SIG-M5 treated with dmso at 0.1 percent for 504 hours (cell line): ENCODE results near the gene UCMA.
A peak's percentile ranks its signal among the peaks of the same experiment; 100 is the strongest.
"Not testable (repeated sequence)": the region's sequence is repeated elsewhere in the genome, so short reads cannot be mapped to it uniquely, and the experiment has no call there.

ENCODE experiments used
- DNase-seq: peaks from one replicate; lab custom pipeline; 2025; ENCODE audit not compliant: unreplicated experiment; lab: John Stamatoyannopoulos, UW

UCMA gene

DNA sequence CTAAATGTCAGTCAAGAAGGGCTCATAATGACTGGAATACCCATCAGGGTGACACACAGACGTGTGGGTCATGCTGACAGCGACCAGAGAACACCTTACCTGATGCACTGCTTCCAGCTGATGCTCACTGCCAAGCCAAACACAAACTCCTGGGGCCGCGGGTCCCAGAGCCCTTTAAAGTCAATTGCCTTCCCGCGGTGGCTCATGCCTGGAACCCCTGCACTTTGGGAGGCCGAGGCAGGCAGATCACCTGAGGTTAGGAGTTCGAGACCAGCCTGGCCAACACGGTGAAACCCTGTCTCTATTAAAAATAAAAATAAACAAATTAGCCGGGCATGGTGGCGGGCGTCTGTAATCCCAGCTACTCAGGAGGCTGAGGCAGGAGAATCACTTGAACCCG lies 562 bp upstream of the UCMA start:
- DNase-seq = not testable (repeated sequence)

DNA sequence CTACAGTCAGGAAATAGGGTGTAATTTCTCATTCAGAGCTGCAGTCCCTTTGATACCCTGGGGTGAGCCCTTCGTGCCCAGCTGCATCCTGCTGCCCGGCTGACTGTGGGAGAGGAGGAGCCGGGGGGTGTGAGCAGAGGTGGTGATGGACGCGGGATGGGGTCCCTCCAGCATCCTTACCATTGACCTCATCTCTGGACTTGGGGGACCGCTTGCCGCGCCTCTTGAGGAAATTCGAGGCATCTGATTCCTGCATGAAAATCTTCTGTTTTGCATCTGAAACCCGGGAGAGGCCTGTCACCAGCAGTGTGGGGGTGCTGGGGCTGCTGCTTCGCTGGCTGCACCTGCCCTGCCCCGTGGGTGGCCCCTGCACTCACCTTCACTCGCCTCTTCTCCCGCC lies 816 bp downstream of the UCMA start:
- DNase-seq = no peak

DNA sequence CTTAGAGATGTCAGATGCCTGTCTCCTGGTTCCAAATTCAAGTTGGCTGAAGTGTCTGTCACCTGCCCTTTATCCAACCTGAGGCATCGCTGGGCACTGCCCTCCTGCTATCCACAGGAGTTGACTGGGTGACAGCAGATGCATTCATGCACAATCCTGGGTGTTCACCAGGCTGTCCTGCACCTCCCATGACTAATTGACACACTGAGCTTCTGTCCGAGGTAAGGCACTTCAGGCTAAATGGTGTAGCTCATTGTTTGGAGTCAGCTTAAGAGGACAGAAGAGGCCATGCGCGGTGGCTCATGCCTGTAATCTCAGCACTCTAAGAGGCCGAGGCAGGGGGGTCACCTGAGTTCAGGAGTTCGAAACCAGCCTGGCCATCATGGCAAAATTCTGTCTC lies 2.4 kb downstream of the UCMA start:
- DNase-seq = no peak

DNA sequence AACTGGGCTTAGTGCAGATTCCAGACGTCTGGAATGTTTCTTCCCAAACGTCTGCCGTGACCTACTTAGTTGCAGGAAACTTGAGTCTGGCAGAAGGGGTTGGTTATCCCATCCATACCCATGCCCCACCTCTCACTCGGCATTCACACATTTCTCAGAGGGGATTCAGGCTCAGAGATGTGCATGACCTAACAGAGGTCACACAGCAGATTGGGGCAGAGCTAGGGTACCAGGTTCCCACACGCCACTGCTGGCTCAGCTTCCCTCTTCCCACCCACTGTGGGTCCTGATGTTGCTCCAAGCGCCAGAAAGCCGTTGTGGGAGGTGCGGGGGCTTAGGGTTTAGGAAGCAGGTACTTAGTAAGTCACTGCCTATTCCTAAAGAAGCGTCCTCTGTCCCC lies 3.0 kb downstream of the UCMA start:
- DNase-seq = no peak

DNA sequence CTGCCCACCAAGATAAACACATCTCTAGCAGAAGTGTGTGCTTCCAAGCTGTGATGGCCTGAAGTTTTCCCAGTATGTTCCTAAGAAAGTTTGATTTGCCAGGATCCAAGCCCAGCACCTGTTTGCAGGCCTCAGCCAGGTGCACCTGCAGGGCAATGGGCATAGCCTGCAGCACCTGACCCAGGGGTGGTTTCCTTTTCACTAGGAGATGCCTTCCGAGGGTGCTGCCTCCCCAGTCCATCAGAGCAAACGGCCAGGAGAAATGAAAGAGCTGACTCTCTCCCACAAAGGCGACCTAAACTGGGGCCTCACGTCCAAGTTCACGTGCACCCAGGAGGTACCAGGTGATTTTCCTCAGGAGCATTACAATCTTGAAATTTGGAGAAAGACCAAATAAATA lies 7.1 kb downstream of the UCMA start:
- DNase-seq = no peak

DNA sequence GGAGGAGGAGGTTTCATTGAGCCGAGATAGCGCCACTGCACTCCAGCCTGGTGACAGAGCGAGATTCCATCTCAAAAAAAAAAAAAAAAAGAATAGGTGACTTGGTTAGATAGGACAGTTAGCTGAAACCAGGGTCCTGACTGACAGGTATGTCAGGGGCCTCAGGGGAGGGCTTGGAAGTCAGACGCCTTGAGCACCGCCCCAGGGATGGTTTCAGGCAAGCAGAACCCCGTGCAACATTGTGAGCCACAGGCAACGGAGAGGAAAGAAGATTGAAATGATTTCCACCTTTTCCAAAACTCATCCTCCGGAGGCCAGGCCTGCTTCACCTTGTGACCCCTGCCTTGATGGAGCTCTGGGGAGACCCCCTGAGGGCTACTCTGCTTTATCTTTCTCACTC lies 8.6 kb downstream of the UCMA start:
- DNase-seq = no peak

DNA sequence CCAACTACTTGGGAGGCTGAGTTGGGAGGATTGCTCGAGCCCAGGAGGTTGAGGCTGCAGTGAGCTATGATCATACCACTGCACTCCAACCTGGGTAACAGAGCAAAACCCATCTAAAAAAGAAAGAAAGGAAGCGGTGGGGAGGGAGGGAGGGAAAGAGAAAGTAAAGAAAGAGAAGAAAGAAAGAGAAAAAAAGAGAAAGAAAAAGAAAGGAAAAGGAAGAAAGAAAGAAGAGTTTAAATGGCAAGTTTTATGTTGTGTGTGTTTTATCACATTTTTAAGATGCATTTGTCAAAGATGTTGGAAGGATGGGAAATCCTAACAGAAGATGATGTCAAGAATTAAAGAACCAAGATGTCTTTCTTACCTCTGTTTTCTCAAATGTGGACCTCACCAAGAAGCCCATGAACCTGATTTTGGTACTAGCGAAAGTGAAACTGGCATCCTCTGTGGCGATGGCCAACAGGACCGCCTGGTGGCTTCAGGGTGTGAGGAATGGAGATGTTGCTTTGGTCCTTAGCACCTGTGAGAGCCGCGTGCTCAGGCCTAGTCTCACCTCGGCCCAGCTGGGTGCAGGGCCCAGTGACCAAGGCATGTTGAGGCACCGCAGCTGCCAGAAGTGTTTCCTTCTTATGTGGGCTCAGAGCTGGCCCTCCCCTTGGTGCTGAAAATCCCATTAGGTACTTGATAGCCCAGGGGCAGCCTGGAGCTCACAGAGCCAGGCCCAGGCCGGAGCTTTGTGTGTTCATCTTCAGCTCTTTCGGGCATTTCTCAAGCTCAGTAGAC lies 9.8 kb downstream of the UCMA start:
- DNase-seq = no peak

DNA sequence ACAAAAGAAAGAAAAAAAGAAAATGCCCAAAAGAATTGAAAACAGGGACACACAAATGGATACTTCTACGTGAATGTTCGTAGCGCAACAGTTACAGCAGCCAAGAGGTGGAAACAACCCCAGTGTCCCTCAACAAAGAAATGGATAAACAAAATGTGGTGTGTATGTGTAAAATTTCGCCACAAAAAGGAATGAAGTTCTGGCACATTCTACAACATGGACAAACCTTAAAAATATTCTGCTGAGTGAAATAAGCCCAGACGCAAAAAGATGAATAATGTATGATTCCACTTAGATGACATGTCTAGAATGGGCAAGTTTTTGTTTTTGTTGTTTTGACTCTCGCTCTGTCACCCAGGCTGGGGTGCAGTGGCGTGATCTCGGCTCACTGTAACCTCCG lies 10.9 kb downstream of the UCMA start:
- DNase-seq = no peak

DNA sequence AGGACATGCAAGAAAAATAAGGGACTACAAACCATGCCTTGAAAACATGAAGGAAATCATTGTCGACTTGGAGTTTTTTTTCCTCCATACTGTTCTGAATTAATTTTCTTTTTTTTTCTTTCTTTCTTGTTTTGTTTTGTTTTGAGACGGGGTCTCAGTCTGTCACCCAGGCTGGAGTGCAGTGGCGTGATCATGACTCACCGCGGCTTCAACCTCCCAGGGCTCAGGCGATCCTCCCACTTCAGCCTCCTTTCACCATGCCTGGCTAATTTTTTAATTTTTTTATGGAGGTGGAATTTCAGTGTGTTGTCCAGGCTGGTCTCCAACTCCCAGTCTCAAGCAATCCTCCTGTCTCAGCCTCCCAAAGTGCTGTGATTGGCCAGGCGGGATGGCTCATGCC lies 11.6 kb downstream of the UCMA start:
- DNase-seq = no peak

DNA sequence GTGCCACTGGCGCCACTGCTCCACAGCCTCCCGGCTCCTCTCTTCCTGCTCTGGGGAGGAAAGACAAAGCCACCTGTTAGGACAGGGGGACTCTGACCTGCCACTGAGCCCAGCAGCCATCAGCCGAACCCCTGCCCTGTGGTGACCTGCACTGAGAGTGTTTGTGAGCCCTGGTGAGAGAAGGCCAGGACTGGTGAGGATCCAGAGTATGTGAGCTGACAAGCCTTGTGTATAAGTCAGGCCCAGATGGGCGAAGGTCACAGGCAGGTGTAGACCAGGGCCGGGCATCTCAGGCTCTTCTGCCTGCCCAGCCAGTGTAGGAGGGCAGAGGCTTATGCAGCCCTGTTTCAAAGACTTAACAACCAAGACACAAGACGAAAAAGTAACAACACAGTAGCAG lies 12.0 kb downstream of the UCMA start:
- no peak for DNase-seq

DNA sequence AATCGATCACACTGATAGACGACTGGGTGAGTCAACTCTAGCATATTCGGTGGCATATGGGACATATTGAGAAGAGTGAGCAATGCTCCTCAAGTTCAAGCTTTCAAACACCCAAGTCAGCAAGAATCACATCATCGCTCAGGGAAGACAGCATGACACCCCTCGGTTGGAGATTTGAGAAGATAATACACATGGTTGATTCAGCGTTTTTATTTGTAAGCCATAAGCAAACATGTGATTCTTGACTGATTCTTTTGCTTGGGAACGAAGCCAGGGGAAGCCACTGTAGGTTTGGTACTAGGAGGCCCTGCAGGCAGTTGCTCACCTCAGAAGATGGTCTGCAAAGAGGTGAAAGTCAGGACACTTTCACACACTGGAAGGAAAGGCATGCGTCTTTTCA lies 12.6 kb downstream of the UCMA start:
- no peak for DNase-seq

DNA sequence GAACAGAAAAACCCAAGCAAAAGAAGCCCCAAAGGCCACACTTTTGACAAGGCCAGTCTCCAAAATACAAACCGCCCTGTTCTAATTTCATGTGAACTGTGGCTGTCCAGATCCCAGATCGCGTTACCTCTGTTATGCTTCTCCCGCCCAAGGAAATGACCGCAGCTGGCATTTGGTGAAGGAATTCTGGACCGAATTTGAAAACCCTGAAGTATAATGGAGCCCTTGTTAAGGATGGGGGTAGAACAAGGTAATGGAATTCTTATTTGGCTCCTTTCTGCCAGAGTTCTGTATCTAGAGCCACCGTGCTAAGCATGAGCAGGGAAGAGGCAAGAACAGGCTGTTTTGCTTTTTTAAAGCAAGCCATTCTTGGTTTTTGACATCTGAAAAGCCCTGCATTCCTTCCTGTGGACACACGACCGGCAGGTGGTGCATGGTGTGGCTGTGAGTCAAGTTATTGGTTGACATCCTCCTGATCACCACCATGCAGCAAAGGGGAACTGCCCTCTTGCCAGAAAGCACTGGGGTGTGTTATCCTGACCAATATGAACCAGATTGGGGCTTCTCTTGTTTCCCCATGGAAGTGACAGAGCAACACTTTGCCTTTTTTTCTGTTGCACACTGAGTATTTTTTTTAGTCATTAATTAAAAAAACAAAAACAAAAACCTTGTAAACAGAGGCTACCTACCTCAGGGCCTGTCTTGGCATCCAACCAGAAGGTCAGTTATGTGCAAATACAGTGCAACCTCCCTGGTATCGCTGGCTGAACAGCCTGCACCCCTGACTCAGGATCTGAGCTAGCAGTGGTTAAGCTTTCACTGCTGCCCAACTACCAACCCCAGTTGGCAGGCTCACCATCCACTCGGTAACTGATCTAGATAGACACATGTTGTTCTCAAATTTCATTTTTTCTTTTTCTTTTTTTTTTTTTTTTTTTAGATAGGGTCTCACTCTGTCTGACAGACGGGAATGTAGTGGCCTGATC lies 14.2 kb downstream of the UCMA start:
- DNase-seq = peak; percentile 8

DNA sequence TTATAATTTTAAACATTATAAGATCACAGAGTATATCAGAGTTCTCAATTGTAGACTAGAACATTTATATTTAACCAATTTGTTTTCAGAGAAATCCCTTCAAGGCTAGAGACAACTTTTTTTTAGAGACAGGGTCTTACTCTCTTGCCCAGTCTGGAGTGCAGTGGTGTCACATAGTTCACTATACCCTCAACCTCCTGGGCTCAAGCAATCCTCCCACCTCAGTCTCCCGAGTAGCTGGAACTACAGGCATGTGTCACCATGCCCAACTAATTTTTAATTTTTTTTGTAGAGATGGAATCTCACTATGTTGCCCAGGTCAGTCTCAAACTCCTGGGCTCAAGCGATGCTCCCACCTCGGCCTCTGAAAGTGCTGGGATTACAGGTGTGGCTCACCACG lies 15.3 kb downstream of the UCMA start:
- no peak for DNase-seq

DNA sequence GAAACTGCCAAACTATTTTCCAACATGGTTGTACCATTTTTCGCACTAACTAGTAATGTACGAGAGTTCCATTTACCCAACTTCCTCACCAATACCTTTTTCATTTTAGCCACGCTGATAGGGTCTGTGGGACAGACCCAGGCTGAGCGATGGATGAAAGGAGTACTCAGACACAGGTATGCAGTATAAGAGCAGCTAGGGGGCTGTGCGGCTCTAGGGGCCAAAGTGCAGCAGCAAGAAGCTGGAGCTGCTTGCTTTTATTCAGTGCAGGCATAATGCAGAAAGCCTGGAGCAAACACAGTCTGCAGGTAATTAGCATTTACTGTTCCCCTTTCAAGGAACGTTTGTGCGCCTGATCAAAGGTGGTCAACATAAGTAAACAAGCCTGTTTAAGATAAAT lies 21.0 kb downstream of the UCMA start:
- DNase-seq = no peak

DNA sequence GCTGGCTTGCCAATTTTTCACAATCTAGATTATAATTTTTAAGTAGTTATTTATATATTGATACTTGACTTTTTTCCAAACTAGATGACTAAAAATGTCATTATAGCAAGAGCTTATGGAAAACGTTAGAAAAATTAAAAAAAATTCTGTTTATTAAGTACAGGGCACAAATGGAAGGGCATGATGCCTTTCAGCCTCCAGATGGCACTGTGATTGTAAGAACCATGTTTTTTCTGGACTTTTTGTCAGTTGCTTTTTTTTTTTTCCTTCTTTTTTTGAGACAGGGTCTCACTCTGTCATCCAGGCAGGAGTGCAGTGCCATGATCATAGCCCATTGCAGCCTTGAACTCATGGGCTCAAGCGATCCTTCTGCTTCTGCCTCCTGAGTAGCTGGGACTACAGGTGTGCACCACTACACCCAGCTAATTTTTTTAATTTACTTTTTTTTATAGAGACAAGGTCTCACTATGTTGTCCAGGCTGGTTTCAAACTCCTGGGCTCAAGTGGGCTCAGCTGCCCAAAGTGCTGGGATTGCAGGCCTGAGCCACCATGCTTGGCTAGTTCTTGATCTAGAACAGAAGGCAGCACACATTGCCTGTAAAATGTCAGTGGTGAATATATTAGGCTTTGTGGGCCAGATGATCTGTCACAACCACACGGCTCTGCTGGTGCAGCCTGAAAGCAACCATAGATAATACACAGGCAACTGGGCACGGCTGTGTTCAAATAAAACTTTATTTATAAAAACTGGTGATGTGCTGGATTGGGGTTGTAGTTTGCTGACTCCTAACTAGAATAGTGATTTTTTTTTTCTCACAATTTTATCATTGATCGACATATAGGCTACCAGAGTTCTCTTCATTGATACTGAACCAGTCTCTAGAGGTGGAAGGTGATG lies 27.4 kb downstream of the UCMA start:
- DNase-seq = peak; percentile 16

DNA sequence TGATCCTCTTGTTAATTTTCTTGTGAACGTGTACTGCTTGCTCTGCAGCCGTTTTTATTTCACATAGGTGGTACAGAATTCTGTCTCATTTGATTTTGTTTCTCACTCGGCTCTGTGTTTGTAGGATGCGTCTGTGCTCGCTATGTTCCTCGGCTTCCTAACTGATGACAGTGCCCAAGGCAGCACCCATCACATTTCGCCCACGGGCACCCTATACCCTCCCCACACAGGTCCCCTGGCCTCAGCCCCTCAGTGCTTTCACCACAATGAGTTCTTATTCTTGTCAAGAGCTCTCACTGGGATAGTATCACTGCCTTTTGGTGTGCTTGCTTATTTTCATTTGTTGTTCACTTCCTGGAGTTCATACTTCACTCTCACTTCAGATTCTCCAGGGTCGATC lies 28.1 kb downstream of the UCMA start:
- no peak for DNase-seq

DNA sequence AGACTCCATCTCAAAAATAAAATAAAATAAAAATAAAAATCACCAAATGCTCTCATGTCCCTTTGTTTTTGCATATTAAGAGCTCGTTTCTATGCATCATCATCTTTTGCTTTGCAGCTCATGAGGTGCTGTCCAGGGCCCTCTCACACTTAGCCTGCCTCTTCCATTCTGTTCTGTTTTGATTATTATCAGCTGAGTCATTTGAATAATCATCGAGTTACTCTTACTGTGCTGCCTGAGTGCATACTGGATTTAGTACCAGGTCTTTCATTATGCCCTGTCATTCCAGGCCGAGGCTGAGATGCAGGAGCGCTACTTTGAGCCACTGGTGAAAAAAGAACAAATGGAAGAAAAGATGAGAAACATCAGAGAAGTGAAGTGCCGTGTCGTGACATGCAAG lies 33.0 kb downstream of the UCMA start:
- no peak for DNase-seq

DNA sequence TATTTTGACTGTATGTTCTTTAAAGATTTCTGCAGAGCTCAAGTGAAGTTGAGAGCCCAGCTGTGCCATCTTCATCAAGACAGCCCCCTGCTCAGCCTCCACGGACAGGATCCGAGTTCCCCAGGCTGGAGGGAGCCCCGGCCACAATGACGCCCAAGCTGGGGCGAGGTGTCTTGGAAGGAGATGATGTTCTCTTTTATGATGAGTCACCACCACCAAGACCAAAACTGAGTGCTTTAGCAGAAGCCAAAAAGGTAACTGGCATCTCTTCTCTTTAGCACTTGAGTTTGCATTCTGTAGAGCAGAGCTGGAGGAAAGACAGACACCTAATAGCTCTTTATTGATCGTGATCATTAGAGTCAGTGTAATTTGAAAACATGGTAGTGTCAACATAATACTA lies 39.2 kb downstream of the UCMA start:
- DNase-seq = no peak

DNA sequence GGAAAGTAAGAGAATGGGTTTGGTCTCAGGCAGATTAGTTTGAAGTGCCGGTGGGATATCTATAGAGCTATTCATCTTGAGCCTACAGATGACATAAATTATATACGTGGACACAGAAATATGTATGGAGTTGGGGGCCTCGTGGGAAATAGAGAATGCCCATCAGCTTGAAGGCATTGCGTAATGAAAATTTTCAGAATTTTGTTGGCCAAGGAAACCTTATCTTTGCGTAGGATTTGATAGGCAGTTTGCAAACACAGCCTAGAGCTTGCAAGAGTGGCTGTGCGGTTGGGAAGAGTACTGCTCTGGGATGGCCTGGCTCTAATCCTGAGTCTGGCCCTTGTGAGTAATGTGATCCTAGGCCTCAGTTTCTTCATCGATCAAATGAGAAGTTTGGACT lies 40.5 kb downstream of the UCMA start:
- no peak for DNase-seq

DNA sequence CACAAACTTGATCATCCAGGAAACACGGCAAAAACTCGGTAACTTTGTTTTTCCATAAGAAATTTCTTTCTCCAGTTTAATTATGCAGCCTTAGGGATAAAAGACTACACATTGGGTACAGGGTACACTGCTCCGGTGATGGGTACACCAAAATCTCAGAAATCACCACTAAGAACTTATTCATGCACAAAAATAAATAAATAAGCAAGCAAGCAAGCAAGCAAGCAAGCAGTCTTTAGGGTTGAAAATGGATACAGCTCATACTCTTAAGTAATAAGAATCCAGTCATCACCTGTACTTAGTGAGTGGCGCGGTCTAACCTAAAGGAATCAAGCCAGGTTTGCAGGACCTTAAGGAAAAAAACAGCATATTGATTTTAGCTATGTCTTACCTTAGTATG lies 42.8 kb downstream of the UCMA start:
- DNase-seq = no peak

DNA sequence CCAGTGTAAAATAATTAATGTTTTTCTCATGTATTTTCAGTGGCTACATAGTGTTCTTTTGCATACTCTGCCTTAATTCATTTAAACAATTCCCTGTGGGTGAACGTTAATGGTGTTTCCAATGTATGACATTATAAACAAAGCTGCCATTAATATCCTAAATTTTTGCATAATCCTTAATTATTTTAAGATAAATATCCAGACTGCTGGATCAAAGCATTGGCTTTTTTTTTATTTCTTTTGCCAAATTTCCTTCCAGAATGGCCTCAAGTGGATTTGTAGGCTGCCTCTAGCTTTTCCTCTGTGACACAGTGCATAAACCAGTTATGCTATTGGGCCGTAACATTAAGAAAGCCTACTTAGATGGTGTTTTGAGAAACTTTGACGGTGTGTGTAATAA lies 43.4 kb downstream of the UCMA start:
- no peak for DNase-seq
